Stimulated activated CD4-positive, alpha-beta T cell treated with anti-CD3 and anti-CD28 coated beads, Interleukin-4, amount 100 ng/mL, for 1 hour (primary cell): ENCODE data around the gene GBF1.
"Not testable (repeated sequence)": the region's sequence is repeated elsewhere in the genome, so short reads cannot be mapped to it uniquely, and the experiment has no call there.

ENCODE experiments used
- DNase-seq: peaks from one replicate; pipeline ENCODE4 v3.0.0-alpha.2; 2020

The GBF1 gene

DNA sequence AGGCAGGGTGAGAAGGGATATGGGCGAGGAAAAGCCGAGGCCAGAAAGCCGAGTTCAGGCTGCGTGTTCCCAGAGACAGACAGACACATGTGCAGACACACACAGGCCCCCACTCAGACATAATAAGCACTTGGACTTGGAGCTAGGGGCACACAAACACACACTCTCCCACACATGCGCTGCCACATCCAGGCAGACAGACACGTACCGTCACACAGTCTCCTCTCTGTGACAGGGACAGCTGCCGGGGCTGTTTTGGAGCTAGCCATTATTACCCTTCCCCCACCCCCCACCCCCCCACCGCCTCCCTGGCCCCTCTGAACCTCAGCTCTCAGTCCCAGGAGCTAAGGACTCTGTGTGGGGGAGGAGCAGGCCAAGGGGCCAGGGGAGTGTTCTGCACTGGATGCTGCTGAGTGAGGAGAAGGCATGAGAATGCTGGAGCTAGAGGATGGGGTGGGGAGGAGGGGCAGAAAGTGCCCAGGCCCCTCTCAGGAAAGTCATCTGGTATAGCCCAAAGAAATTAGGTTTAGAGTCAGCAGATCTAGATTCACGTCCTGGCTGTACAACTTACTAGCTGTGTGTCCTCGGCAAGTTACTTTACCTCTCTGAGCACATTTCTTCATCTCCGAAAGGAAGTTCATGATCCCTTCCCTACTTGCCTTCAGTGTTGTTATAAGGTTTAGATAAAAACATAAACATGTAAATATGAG is 10.3 kb upstream of the GBF1 start:
- no peak for DNase-seq

DNA sequence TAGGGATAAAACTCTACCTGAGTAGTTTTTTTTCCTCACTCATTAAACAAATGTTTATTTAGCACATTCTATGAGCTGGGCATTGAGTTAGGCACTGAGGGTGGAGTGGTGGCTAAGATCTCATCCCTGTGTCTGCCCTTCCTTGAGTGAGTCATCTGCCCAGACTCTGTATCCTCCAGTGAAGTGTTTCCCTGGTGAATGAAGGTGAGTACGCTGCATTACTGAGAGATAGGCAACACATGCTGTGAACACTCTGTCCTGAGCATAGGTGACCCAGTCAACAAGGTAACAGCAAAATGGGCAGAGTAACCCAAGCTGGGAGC is 9.8 kb upstream of the GBF1 start:
- no peak for DNase-seq

DNA sequence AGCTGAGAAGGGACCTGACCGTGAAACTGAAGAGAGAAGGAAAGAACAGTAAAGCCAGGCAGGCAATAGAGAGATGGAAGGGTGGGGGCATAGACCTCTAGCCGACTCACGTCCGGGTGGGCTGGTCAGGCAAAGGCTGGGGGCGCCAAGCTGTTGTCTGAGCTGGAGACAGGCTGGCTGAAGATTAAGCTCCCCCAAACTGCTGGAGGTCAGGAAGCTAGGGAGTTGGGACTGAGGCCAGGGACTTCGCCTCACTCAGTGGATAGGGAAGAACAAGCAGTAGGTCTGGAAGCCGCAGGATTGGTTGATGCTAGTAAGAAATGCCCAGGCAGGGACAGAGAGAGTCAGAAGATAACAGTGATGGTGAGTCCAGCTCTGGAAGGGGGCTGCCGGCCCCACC is 9.3 kb upstream of the GBF1 start:
- DNase-seq = no peak

DNA sequence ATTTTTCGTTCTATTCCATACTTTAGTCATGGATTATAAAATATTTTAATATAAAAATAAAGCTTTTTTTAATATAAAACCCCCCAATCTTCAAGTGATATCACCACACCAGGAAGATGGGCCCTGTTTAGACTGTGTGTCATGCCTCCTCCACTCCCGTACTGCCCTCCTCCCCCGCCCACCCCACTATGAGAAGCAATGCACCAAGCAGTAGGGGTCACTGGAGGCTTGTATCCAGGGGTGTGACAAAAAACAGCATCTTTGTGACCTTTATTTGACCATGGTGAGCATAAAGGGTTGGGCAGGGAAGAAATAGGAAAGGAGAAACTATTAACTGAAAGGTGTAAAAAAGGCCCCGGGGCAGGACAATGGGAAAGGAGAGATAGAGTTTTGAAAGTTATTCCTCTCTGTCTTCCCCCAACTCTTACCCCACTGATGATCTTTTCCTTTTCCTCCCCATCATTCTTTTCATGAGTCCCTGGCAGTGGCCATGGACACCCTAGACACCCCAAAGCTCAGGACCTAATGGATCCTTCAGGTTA is 7.5 kb upstream of the GBF1 start:
- no peak for DNase-seq

DNA sequence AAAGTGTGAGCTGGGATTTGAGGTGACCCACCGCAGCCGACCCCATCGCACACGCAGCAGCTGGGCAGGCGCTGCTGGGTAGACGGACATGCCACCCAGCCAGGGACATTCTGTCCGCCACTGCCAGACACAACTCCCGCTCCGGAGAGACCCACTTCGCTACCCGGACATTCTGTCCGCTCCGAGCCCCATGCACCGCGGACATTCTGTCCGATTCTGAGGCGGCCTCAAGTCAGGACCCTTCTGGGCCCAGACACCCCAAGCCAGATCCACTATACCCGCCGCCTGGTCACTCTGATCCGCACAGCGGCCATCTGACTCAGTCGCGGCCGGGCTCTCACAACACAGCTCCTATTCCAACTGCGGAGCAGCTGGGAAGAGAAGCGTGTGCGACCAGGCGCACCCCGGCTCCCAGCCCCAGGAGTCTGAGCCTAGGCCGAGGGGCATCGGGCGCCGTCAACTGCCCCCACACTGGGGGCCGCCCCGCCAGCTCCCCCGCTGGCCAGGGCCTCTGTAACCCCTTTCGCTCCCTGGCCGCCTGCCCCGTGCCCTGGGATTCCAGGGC is 4.8 kb upstream of the GBF1 start:
- no peak for DNase-seq

DNA sequence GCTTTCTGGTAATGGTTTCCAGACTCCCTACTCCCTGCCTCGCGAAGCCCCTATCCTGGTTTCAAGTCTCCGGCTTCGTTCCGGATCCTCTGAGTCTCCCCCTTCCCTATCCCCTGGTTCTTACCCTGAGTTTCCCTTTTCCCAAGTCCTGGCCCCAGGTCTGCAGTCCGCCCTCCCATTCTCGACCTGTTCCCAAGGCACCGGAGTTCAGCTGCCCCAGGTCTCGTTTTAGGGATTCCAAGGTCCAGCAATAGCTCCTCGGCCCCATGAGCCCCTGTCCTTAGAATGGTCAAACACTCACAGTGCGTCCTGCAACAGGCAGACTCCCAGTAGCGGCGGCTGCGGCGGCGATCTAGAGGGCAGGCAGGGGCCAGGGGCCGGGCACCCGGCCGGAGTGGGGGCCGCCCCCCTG is 4.3 kb upstream of the GBF1 start:
- DNase-seq = peak; percentile 5

DNA sequence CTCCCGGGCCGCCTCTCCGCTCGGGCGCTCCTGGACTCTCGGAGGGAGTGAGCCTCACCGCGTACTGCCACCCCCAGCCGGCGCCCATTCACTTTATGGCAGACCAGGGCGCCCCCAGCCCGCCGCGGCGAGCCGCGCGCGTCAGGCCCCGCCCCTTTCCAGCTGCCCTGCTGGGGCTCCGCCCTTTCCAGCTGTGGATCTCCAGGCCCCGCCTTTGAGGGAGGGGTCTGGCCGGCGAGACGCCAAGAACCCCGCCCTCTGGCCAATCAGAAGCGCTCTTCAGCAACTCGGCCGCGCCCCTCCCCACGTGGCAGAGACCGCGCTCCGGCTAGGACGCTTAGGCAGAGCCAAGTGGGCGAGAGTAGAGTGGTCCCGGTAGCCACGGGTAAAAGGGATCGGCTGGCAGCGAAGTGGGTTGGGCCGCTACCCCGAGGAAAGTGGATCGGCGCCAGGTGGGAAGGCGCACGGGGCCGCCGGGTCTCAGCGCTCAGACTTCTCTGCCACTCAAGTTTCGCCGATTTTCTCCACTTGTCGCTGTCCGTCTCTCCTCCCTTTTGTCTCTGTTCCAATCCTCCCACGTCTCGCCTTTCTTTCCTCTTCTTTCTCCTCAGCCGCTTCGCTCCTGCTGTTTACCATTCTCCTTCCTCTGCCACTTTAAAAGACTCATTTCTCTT is 3.8 kb upstream of the GBF1 start, which contains the start of gene PITX3:
PITX3 (minus strand) TSS at position 69 of the 674 bp plus-strand sequence. CDS start 9,432 bp downstream, outside the sequence.
- DNase-seq = peak; percentile 89

DNA sequence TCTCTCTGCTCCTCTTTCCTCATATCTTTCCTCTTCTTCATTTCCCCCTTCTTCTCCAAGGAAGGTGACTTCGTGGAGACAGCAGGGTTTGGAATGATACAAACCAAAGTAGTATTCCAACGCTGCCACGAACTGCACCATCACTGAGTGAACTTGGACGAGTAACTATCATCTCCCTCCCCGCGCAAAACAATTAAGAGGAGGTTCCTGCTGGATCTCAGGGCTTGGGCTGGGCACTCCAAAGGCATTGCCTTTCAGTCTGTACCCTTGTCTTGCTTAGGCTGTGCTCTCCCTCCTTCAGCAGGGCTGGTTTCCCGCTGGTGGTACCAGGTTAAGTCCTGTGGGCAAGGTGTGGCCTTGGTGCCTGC is 3.2 kb upstream of the GBF1 start:
- DNase-seq = no peak

DNA sequence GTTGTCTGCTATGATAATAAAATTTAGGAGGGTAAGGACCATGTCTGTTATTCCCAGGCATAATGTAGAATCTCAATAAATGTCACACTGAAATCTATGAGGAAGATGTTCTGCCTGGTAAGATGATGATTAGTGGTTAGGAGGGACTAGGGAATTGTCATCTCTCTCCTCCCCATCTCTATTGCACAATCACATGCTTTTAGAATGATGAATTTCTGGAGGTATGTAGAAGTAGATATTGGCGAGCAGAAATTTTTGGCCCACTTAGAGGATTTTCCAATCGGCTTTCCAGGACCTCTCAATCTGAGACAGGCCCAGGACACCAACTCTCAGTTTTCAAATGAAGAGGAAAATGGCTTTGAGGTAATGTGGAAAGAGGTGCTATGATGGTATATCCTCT is 2.0 kb upstream of the GBF1 start:
- DNase-seq = no peak

DNA sequence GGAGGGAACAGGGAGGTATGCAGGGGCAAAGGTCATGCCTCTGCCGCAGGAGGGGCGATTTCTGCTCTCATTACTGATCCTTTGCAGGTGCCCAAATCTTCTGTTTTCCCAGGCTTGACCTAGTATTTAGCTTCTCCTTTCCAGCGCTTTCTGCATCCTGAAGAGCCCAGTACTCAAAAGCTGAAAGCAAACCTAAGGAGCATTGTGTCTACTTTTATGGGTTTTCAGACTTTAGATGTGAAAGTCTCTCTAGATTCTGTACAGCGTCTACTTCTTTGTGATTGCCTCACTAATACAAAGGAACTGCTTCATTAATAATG is 560 bp downstream of the GBF1 start:
- DNase-seq = no peak

DNA sequence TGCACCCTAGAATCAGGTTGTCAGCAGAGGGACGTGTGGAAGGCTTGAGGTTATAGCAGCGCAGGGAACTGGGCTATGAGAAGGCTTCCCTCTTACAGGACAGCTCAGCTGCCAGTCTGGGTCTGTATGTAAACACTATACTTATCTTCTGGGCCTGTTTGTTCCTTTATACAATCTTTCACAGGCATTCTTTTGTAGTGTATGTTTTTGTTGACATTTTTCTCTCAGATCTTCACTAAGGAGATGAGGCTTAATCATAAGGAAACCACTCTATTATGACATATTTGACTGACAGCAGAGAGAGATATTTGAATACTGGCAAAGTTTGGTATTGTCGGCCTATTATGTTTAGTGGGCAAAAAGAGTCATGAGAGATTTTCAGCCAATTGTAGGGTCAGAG is 929 bp downstream of the GBF1 start:
- no peak for DNase-seq

DNA sequence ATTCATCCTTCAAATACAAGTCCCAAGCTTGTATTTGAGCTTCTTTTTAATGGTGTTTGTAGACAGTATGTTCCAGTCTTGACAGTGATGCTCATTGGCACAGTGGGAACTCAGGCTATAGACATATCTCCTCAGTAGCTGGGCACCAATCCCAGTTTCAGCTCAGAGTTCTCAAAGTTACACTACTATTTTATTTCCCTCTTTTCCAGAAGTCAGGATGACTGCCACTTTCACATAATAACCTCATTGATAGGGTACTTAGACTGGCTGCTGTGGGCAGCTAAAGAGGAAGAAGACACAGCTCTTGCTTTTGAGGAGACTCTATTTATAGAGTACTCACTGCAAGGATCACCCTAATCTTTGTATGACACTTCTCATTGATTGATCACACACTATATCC is 2.4 kb downstream of the GBF1 start:
- no peak for DNase-seq

DNA sequence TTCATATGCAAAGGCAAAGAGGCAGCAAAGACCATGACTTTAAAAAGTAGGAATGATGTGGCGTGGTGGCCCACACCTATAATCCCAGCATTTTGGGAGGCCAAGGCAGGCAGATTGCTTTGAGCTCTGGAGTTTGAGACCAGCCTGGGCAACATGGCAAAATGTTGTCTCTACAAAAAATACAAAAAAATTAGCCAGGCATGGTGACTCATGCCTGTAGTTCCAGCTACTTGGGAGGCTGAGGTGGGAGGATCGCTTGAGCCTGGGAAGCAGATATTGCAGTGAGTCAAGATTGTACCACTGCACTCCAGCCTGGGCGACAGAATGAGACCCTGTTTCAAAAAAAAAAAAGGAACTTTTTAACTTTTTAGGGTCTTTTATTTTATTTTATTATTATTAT is 7.2 kb downstream of the GBF1 start:
- not testable (repeated sequence) for DNase-seq

DNA sequence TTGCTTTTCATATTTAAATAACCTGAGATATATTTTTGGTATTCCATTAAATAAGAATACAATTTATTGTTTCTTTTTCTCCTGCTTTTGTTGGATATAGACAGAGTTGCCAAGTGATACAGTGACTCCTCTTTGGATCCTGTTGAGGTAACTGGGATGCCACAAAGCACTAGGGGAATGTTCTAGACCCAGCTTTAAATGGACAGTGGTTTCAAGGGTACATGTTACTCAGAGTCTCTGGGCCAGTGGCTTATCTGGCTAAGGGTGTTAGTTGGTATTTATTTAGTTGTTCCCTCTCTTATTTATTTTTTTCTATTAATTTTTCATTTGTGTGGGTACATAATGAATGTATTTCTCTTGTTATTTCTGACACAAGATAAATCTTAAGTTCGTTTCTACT is 9.1 kb downstream of the GBF1 start:
- DNase-seq = no peak

DNA sequence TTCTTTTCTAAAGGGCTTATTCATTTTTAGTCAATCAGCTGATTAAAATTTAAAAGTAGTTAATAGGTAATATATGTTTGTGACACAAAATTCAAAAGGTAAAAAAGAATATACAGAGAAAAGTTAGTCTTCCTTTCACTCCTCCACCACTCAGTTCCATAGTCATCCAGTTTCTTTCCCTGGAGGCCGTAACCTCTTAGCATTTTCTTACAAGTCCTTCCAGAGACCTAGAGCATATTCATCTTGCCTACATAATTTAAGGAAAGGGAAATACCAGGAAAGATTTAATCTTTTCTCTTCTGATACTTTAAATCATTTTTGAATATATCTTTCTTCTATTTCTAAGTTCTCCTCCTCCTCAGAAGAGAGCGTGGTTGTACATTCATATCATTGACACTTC is 10.1 kb downstream of the GBF1 start:
- no peak for DNase-seq

DNA sequence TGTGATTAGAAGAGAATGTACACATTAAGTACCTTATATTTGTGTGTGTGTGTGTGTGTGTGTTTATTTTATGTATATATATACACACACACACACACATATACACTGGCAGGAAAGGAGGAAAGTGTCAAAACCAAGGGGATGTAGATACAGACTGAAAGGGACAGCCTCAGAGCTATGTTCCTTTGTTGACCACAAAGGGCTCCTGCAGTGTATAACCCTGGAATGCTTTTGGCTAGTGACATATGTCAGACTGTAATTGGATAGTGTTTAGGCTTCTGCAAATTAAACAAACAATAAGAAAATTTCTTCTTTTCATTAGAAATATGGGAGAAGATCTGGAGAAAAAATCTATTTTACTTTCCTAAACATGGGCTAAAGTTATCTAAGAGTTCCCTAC is 15.9 kb downstream of the GBF1 start:
- no peak for DNase-seq

DNA sequence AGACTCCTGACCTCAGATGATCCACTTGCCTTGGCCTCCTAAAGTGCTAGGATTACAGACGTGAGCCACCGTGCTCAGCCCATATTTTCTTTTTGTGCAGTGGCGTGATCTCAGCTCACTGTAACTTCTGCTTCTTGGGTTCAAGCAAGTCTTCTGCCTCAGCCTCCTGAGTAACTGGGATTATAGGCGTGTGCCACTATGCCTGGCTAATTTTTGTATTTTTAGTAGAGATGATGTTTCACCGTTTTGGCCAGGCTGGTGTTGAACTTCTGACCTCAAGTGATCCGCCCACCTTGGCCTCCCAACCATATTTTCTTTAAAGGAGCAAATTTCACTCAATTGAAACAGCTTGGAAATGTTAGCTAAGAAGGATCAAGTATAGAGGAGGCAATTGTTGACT is 16.5 kb downstream of the GBF1 start:
- no peak for DNase-seq

DNA sequence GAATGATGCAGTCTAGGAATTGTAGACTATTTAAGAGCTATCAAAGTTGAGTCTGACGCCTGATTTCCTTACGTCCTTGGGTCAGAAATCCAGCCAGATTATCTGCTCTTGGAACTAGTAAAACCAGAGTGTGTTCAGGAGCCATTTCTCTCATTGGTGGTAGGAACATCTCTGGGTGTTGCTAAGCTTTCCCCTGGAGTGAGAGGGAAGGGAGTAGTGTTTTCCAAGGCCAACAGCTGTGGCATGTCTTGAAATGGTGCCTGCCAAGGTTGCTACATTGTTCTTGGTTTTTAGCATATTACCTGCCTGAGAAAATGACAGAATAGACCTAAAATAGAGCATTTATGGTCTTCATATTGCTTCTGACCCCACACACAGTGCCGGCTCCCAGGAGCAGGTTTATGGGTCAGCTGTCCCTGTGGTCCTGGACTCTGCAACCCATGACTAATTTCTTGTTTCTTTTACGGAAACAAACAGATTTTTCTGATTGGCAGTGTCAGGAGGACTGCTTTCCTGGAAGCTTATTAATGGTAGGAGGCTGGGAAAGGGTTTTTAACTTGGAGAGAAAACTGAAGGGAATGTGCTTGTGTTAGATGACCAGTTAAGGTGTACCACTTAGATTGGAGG is 17.5 kb downstream of the GBF1 start:
- DNase-seq = no peak

DNA sequence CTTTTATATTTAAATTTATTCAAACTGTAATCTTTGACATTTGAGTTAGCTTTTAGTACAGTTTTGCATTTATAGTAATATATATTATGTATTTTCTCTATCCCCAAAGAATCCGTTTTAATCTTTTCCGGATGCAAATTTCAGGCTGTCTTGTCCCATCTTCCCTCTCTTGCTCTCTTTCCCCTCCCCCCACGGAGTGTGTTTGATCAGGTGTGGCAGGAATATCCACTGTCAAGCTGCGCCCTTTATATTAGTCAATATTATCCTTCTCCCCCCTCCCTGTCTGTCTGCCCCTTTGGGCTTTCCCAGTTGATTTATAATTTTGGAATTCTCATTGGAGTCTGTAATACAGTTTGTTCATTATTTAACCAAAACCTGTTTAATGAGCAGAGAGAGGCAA is 19.0 kb downstream of the GBF1 start:
- DNase-seq = no peak

DNA sequence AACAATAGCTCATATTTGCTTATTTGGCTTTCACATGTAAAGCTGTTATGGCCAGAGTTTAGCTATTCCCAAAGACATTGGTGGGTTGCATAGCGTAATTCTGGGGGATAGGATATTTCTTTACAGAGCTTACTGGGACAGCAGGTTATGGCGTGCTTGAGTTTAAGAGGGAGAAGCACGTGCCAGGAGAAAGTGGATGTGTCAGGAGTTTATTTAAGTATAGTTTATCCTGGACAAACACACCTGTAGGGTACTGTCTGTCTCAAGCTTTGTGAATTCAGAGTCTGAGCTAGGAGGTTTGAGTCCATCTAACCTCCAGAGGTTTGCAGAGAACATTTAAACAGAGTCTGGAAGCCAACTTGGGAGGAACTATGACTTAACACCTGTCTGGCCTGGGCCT is 21.3 kb downstream of the GBF1 start:
- no peak for DNase-seq

DNA sequence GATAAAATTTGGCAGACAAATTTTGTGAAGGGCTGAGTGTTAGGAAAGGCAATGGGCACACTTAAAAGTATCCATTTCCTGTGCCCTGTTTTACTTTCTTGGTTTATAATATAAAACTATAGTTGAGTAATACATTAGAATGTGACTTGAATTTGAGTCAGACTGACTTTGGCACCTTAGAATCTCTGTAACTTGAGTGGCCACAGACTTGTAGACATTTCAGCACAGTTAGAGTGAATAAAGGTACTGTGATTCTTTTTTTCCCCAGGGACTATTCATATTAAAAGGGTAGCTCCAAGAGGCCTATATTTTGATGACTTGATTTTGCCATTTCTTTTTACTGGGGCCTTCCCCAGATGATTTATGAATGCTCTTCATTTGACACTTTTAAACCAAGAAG is 22.4 kb downstream of the GBF1 start:
- DNase-seq = no peak

DNA sequence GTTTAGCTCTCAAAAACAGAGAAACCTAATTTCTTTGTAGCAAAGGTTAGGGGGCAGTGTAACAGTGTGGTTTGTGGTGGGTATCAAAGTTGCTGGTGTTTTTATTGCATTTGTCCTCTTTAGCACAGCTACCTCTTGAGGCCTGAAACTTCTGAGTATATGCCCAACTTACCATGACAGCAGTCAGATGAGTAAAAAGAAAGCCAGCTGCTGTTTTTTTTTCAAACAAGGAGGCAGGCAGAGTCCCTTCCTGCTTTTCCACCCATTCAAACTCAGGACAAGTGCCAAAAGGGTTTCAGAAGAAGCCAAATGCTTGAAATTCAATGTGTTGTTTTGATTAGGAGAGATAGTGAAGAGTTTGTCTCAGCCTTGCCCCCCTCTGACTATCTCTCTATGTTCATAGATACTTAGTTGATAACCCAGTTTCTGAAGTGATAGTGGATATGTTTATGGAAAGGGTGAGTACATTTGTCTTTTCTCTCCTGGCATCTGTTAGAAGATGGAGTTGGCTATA is 23.1 kb downstream of the GBF1 start:
- DNase-seq = no peak

DNA sequence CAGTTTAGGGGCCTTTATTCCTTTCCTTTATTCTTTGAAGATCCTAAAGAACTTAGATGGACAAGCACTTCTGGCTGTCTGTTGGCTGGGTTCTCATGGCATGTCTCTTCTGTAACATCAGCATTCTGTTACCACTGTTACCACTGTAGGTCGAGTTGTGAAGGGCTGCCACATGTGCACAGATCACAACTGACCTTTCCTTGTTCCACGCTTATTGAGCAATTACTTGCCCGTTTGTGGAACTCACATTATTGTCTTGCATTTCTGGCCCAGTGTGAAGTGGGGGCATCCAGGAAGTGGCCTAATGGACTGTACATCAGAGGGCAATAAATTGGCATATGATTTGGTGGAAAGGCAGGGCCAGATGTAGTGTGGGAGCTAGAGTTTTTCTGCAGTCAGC is 23.7 kb downstream of the GBF1 start:
- DNase-seq = no peak

DNA sequence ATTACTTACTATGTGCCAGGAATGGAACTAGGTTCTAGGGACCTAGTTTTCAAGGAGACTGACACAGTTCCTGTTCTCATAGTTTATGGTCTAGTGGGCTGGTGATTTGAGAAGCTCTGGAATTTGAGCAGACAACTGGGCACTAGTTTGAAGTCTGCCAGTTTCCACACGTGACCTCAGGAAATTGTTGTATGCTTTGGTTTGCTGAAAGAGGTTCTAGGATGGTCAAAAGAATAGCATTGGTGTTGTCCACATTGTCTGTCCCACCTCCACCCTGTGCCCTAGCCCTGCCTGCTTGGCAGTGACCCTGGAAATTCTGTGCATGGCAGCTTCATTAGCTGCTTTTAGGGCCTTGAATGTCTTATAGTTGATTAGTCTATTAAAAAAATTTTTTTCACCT is 28.7 kb downstream of the GBF1 start:
- DNase-seq = no peak
